Thyroid gland (tissue), 4 donors: ENCODE measurements around the gene PPM1E.

ENCODE experiments used
- POLR2A ChIP-seq, 2 donors: fragments of 450-650 bp; IDR thresholded peaks; one replicate each; pipeline ENCODE4 v1.6.1; 2017; ENCODE audit warnings: antibody characterized with exemption in 2 of 2, mild to moderate bottlenecking in 2 of 2, moderate library complexity in 1 of 2
- TF ChIP-seq, protein P1 (sequence below), 6 experiments: fragments of 200-600 bp in 3 of 6; fragments of 450-650 bp in 3 of 6; sonication (generic) in 3 of 6; IDR thresholded peaks; one replicate each; pipeline ENCODE4 v1.5.1; 2016 to 2019; ENCODE audit warnings: antibody characterized with exemption in 6 of 6, mild to moderate bottlenecking in 2 of 6, inconsistent platforms in 1 of 6, moderate library complexity in 1 of 6

DNA sequence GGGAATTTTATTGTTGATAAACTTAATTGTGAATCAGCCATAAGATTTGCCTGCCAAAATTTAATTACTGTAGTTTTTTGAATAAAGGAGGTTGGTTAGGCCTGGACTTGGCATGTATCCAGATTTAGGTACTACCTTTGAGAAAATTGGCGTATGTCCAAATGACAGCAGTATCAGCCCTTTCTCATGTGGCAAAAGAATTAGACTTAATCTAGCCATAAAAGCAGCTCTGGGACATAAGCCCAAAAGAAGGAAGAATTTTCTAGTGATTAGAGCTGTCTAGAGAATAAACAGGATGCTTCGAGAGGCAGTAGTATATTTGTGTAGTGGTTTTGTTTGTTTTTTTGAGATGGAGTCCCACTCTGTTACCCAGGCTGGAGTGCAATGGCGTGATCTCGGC lies 27.7 kb downstream of the PPM1E start:
- TF ChIP-seq, protein P1, sequence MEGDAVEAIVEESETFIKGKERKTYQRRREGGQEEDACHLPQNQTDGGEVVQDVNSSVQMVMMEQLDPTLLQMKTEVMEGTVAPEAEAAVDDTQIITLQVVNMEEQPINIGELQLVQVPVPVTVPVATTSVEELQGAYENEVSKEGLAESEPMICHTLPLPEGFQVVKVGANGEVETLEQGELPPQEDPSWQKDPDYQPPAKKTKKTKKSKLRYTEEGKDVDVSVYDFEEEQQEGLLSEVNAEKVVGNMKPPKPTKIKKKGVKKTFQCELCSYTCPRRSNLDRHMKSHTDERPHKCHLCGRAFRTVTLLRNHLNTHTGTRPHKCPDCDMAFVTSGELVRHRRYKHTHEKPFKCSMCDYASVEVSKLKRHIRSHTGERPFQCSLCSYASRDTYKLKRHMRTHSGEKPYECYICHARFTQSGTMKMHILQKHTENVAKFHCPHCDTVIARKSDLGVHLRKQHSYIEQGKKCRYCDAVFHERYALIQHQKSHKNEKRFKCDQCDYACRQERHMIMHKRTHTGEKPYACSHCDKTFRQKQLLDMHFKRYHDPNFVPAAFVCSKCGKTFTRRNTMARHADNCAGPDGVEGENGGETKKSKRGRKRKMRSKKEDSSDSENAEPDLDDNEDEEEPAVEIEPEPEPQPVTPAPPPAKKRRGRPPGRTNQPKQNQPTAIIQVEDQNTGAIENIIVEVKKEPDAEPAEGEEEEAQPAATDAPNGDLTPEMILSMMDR (IDR thresholded peaks at IDR 0.05): no peak
- no peak for TF ChIP-seq POLR2A (IDR thresholded peaks at IDR 0.05)
